Neutrophil (primary cell): Measurements from ENCODE around the gene ANKRD27.

ENCODE experiments used
- H3K27ac ChIP-seq: fragments of 200-600 bp; sonication (generic); 2 replicates; pipeline ENCODE4 v1.5.1; 2016; ENCODE audit warnings: mild to moderate bottlenecking, moderate library complexity
- H3K27me3 ChIP-seq: fragments of 200-600 bp; sonication (generic); 2 replicates; pipeline ENCODE4 v1.6.0; 2016; ENCODE audit warnings: mild to moderate bottlenecking
- H3K36me3 ChIP-seq: fragments of 200-600 bp; sonication (generic); 2 replicates; pipeline ENCODE4 v1.5.1; 2017
- H3K4me1 ChIP-seq, 2 experiments: fragments of 200-600 bp in 1 of 2; sonication (generic) in 1 of 2; 1 replicate in 1 of 2; 2 replicates in 1 of 2; pipeline versions ENCODE4 v1.5.1 to v1.6.1; 2013 to 2016; ENCODE audit warnings: low read depth in 1 of 2, low read length in 1 of 2, mild to moderate bottlenecking in 1 of 2, moderate library complexity in 1 of 2; ENCODE audit not compliant: control insufficient read depth in 1 of 2, insufficient read depth in 1 of 2
- H3K4me3 ChIP-seq, 2 experiments: fragments of 200-600 bp in 1 of 2; sonication (generic) in 1 of 2; 1 replicate in 1 of 2; 2 replicates in 1 of 2; pipeline ENCODE4 v1.5.1; 2013 to 2016; ENCODE audit warnings: low read depth in 1 of 2, low read length in 1 of 2, mild to moderate bottlenecking in 1 of 2, moderate library complexity in 1 of 2
- H3K9me3 ChIP-seq: fragments of 200-600 bp; sonication (generic); 2 replicates; pipeline ENCODE4 v1.5.1; 2016
- CTCF ChIP-seq: fragments of 200-600 bp; sonication (generic); IDR thresholded peaks from 2 replicates; pipeline ENCODE4 v1.5.1; 2016; ENCODE audit warnings: antibody characterized with exemption

ANKRD27 gene

GRCh38 chr19:32673573-32673972 lies 1.4 kb downstream of the ANKRD27 start:
- Histone ChIP-seq H3K27ac (no peak overlapping the region), H3K4me1 (peaks cover 40 to 50% of the 10 kb centered on the region in 2 experiments), H3K4me3 (no peak overlapping the region), H3K36me3 (peaks cover 4% of the 10 kb centered on the region), H3K9me3 (no peaks in the 10 kb centered on the region), H3K27me3 (peaks cover 31% of the 10 kb centered on the region)
- no peak for TF ChIP-seq CTCF

- no peak overlapping the region for H3K4me3 ChIP-seq
- H3K4me1 ChIP-seq: peaks cover 40 to 50% of the 10 kb centered on the region in 2 experiments
- no peaks in the 10 kb centered on the region for H3K9me3 ChIP-seq
- no peak for TF ChIP-seq CTCF
- peaks cover 24% of the 10 kb centered on the region for H3K27me3 ChIP-seq
- no peak overlapping the region for H3K27ac ChIP-seq
- peaks cover 4% of the 10 kb centered on the region for H3K36me3 ChIP-seq
Observed at GRCh38 chr19:32672841-32673240, 2.1 kb downstream of the ANKRD27 start.

- Histone ChIP-seq H3K4me3 (no peak overlapping the region), H3K36me3 (peaks cover 5% of the 10 kb centered on the region), H3K9me3 (no peaks in the 10 kb centered on the region), H3K27ac (no peak overlapping the region), H3K4me1 (peaks cover 40 to 48% of the 10 kb centered on the region in 2 experiments), H3K27me3 (peaks cover 16% of the 10 kb centered on the region)
- TF ChIP-seq CTCF: no peak
Observed at GRCh38 chr19:32671883-32672593, 2.9 kb downstream of the ANKRD27 start.

- Histone ChIP-seq H3K9me3 (no peaks in the 10 kb centered on the region), H3K4me3 (no peak overlapping the region), H3K4me1 (peaks cover 20 to 23% of the 10 kb centered on the region in 2 experiments), H3K27ac (no peak overlapping the region), H3K36me3 (peaks cover 3% of the 10 kb centered on the region), H3K27me3 (no peaks in the 10 kb centered on the region)
- no peak for TF ChIP-seq CTCF
Observed at GRCh38 chr19:32669310-32669709, 5.7 kb downstream of the ANKRD27 start.

GRCh38 chr19:32666084-32666483 lies 8.9 kb downstream of the ANKRD27 start:
- TF ChIP-seq CTCF: no peak
- H3K9me3 ChIP-seq: no peaks in the 10 kb centered on the region
- no peaks in the 10 kb centered on the region for H3K27me3 ChIP-seq
- H3K27ac ChIP-seq: no peak overlapping the region
- H3K4me1 ChIP-seq: peaks cover 0 to 3% of the 10 kb centered on the region in 2 experiments
- H3K4me3 ChIP-seq: no peak overlapping the region
- peaks cover 3% of the 10 kb centered on the region for H3K36me3 ChIP-seq
